ENCODE results near the gene CELA1.

Gene CELA1

DNA sequence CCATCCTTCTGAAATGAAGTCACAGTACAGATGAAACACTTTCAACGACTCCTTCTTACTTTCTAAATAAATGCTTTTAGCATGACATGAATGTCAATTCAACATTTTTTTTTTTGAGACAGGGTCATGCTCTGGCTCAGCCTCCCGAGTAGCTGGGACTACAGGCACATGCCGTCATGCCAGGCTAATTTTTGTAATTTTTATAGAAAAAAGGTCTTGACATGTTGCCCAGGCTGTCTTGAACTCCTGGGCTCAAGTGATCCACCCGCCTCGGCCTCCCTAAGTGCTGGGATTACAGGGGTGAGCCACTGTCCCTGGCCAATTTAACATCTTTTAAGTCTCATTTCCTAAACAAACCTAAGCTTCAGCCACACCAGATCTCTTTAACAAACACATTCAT, 28.4 kb upstream of the CELA1 start:
- no peak for DNase-seq (ENCODE audit: low read depth, low spot score)

- DNase-seq (ENCODE audit: low read depth, low spot score), result no peak
Measured at GRCh38 chr12:51374361-51374760, 27.9 kb upstream of the CELA1 start.

DNA sequence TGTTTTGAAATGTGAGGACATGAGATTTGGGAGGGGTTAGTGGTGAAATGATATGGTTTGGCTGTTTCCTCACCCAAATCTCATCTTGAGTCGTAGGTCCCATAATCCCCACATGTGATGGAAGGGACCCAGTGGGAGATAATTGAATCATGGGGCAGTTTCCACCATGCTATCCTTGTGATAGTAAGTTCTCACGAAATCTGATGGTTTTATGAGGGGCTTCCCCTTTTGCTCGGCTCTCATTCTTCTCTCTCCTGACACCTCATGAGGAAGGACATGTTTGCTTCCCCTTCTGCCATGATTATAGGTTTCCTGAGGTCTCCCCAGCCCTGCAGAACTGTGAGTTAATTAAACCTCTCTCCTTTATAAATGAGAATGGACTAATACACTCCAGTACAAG, 26.7 kb upstream of the CELA1 start:
- DNase-seq (ENCODE audit: low read depth, low spot score), result no peak

DNA sequence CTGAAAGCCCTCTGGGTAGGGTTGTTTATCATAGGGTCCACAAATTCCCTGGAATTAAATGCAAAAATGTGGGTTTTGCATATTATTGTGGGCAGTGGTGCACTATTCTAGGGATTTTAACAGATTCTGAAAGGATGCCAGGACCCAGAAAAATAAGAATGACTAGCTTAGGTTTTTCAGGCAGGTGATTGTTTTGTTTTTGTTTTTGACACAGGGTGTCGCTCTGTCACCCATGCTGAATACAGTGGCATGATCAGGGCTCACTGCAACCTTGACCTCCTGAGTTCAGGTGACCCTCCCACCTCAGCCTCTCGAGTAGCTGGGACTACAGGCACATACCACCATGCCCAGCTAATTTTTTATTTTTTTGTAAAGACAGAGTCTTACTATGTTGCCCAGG, 25.5 kb upstream of the CELA1 start:
- DNase-seq (ENCODE audit: low read depth, low spot score), result no peak

DNA sequence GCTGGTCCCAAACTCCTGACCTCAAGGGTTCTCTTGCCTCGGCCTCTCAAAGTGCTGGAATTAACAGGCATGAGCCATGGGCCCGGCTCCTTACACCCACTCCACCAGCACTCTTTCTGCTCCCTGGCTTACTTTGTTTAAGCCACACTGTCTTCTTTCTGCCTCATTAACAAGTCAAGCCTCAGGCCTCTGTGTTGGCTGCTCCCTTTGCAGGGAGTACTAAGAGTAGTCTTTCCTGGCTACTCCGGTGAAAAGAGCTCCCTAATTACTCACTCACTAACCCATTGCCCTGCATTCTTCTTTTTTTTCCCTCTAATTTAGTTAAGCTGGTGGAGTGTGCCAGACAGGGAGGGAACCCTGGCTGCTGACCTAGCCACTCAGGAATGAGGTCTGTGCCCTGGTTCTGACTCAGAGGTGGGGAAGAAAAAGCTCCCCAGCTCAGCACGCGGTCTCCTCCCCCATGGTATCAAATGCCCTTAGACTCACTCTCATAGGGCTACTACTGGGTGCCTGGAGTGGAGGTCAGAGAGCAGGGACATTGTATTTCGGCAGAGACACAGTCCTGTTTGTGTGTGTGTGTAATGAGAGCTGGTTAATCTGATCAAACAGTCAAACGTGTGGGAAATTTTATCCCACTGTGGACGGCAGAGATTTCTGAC, 24.9 kb upstream of the CELA1 start:
- DNase-seq (ENCODE audit: low read depth, low spot score), result peak; percentile 25

GRCh38 chr12:51370667-51371066, 24.2 kb upstream of the CELA1 start:
- no peak for DNase-seq (ENCODE audit: low read depth, low spot score)

DNA sequence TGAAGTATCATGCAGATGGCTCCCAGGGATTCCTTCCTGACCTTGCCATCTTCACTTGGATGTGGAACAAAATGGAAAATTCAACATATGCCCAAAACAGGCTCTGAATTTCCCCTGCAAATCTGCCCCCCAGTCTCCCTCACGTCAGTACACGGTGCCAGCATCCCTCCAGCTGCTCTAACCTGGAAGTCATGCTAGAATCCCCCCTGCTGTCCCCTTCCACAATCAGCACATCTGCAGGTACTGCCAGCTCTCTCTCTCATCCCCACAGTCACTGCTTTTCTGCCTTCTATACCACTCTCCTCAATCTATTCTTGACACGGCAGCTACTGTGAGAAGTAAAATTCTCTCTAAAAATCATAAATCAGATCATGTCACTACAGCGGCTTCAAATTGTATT, 23.1 kb upstream of the CELA1 start:
- DNase-seq (ENCODE audit: low read depth, low spot score), result no peak

DNA sequence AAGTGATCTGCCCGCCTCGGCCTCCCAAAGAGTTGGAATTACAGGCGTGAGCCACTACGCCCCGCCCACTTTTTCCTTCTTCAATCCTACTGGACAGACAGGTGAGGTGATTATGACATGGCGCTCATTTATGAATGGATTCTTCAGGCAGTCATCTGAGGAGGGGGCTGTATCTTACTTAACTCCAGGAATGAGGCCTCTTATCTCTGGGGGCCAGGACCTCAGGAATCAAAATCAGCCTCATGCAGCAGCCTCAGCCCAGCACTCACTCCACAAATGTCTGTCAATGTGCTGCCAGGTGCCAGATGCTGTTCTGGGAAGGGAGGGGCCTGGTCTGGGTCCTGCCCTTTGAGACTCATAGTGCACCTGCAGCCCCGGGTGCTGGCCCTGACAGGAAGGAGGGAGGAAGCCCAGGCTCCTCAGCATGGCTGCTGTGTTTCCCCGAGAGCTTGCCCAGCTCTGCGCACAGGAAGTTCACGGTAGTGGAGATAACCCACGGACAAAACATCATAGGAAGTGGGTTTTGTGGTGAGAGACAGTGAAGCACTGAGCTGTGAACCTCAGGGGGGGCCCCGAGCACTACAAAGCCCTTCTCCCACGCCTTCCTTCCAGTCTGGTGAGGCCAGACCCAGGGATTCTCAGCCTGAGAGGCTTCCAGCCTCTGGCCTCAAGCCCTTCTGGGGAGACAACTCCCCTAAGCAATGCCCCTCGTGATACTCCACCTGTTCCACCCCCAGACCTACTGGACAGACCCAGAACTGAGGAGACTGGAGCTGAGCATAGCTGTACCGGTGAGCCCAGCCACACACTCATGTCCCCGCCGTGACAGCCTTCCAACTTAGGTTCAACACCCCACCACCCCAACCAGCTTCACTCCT, 22.4 kb upstream of the CELA1 start:
- DNase-seq (ENCODE audit: low read depth, low spot score), result no peak

- DNase-seq (ENCODE audit: low read depth, low spot score), result no peak
Measured at GRCh38 chr12:51365276-51365675, 18.8 kb upstream of the CELA1 start.

DNA sequence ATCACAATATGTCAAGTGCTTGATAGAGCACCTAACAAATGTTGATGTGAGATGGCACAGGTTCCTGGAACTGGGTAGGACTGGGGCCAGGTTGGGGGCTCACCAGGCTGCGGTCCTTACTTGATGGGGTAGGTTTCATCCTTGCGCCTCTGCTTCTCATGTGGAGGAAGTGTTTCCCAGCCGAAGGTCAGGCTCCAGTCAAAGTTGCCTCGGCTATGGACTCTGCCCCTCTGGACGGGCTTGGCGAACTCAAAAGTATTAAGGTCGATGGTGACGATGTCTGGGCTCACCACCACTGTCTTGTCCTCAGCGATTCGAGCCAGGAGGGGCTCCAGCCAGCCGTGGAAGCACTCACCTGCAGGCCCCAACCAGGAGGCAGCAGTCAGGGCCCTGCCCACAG, 17.5 kb upstream of the CELA1 start:
- DNase-seq (ENCODE audit: low read depth, low spot score), result no peak

DNA sequence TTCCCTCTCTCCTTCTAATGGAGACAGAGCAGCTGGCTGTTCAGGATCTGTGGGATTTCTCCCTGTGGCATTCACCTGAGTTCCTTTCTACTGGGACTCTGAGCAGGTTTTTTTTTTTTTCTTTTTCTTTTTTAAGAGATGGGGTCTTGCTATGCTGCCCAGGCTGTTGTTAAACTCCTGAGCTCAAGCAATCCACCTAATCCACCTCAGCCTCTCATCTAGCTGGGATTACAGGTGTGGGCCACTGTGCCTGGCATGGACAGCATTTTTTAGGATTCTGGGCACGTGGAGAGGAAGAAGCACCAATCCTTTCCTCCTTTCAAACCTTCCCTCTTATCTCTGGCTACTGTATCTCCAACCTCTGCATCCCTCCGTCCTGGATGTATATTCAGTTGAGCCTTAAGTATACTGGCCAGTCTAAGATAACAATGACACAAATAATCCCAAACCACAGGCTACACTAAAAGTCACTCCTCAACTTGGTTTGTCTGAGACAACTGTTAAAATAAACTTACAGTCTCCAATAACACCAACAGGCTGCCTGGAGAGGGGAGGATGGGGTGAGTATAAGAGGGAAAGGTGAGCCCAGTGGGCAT, 16.4 kb upstream of the CELA1 start:
- no peak for DNase-seq (ENCODE audit: low read depth, low spot score)

- no peak for DNase-seq (ENCODE audit: low read depth, low spot score)
Measured at GRCh38 chr12:51362307-51362706, 15.8 kb upstream of the CELA1 start.

DNA sequence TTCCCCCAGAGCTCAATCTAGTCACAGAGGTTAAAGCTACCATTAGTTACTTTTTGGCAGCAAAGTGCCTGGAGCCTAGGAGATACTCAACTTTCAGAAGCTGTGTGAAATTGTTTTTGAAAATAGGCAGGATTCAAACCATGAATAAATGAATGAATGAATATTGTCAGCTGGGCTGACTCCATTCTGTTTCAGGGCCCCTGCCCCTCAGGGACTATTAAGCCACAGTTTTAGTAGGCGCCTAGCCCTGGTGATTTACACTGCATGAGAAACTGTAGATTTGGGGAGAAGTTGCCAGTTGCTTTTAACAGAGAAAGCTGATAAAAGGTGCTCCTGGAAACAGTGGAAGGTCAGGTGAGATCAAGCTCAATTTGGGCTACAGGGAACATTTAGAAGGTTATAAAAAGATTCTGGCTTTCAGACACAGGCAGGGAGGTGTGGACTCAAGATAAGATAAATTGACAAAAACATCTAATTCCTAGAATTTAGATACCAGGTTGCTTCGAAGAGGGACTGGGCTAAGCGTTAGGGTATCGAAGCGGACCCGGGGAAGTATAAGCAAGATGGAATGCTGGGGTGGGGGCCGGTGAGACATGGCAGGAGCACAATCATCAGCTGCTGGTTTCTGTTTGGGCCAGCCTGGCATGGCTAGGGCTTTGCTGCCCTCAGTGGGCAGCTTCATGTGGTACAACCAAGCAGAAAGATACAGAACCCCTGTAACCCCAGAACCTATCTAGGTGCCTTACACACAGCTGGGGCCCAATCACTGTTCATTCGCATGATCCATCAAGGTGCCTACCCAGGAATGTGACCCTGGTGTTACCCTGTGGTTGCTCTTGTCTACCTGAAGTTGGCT, 14.9 kb upstream of the CELA1 start:
- no peak for DNase-seq (ENCODE audit: low read depth, low spot score)

- no peak for DNase-seq (ENCODE audit: low read depth, low spot score)
Measured at GRCh38 chr12:51360315-51360714, 13.8 kb upstream of the CELA1 start.

DNA sequence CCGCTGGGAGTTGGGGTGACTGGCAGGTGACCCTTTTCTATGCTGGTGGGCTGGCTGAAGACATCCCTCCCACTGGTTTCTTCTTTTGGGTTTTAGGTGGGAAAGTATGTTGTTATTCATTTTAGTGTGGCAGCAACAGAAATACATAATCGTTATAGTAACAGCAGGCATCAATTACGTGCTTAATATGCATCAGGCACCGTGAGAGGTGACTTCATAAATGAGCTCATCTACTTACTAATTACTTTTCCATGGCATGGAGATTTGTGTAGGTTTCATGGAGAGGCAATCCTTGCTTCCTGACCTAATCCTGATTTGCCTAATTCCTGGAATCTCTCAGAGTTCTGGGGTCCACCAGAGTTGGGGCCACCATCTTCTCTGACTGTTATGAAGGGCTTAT, 13.4 kb upstream of the CELA1 start:
- no peak for DNase-seq (ENCODE audit: low read depth, low spot score)

GRCh38 chr12:51358496-51358895, 12.0 kb upstream of the CELA1 start:
- no peak for DNase-seq (ENCODE audit: low read depth, low spot score)

DNA sequence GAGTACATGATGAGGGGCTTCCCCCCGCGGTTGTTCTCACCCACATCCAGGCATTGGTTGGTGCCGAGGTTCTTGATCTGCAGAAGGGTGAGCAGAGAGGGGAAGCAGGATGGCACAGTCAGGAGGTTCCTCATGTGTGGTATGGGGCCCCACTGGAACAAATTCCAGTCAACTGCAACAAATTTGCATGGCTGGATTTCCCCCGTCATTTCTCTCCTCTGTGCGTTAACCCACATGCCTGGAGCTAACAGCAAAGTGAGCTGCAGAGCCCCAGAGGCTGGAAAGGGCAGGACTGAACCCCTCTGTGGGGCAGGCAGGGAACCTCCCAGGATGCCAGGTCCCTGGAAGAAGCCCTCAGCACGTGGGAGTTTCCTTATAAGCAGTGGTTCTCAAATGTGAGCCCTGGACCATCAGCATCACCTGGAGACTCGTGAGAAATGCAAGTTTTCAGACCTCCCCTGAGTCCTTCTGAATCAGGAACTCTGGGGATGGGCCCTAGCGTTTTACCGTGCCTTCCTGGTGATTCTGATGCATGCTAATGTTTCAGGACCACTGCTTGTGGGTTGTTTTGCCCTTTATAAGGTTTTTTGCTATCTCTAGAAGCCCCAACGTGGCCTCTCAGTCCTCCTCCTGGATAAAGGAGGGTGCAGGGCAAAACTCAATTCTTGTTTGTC, 11.0 kb upstream of the CELA1 start:
- no peak for DNase-seq (ENCODE audit: low read depth, low spot score)

DNA sequence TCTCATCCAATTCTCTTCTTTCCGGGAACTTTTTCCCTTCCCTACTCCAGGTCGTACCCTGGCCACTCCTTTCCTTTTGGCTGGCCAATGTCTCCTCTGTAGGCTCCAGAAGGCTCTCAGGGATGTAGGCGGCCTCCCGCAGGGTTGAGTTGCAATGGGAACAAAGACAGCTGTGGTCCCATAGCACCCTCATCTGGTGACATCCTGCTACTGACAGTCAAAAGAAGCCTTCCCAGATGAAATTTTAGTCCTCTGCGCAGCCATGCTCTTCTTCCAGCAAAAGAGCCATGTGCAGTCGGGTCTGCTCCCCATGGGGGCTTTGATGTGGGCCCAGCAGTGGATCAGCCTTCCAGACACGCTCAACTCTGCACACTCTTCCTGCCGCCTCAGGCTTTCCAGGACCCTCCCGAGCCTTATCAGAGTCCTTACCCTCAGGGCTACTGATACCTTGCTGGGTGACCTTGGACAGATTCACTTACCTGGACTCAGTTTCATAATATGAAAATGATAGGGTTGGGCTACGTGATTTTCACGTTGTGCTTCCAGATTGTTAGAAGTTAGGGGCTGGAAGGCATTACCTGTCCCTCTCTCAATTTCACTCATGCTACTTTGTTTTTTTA, 5.5 kb upstream of the CELA1 start:
- peak; percentile 71 for DNase-seq (ENCODE audit: low read depth, low spot score)

- DNase-seq (ENCODE audit: low read depth, low spot score), result no peak
Measured at GRCh38 chr12:51349026-51349425, 2.5 kb upstream of the CELA1 start.

DNA sequence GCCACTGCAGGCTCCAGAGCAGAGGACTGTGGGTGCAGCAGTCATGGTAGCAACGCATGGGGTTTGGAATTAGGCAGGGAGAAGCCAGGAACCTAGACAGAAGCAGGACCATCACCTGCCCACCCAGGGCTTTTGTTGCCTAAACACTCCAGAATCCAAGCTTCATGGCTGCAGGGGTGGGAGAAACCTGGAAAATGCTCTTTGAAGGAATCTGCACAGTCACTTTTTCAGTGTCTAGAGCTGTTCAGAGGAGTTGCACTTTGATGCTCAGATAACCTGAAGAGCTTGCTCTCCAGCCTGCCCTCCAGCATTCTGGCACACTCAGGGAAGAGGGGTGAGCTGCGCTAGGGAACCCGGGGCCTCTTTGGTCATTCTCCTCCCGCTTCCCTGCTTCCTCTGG, 1.6 kb upstream of the CELA1 start:
- DNase-seq (ENCODE audit: low read depth, low spot score), result no peak

GRCh38 chr12:51345681-51346080, 798 bp downstream of the CELA1 start:
- no peak for DNase-seq (ENCODE audit: low read depth, low spot score)

All from iPS DF 19.7 (cell line).